ENCODE results near the gene RALGPS2.

GRCh38 chr1:178941849-178942248 is 216.8 kb downstream of the RALGPS2 start:
- TF ChIP-seq EZH2 (IDR thresholded peaks at IDR 0.05; ENCODE audit: borderline replicate concordance, insufficient read depth, low read depth, low read length, poor library complexity, severe bottlenecking) (no peak), CTCF (IDR thresholded peaks at IDR 0.05) (no peak)

Measured in B cell (primary cell).